ENCODE measurements around the gene PCDHGA1.
A peak's percentile ranks its signal among the peaks of the same experiment; 100 is the strongest.
"Not testable (repeated sequence)": the region's sequence is repeated elsewhere in the genome, so short reads cannot be mapped to it uniquely, and the experiment has no call there.

The PCDHGA1 gene

GRCh38 chr5:141330299-141331080 is at the start of gene PCDHGA1:
TSS of gene PCDHGA1 (plus strand) at chr5:141330514.
- no peak for DNase-seq (ENCODE audit: low read depth)

GRCh38 chr5:141298376-141298775 is 31.9 kb upstream of the PCDHGA1 start:
- DNase-seq (ENCODE audit: low read depth): no peak

- no peak for DNase-seq (ENCODE audit: low read depth)
Measured at GRCh38 chr5:141303756-141304155, 26.6 kb upstream of the PCDHGA1 start, which contains the start of gene SLC25A2. TSS of gene SLC25A2 (minus strand) at chr5:141304049. CDS start at chr5:141303865, 184 bp downstream.

- DNase-seq (ENCODE audit: low read depth): no peak
Measured at GRCh38 chr5:141306630-141307029, 23.7 kb upstream of the PCDHGA1 start.

- no peak for DNase-seq (ENCODE audit: low read depth)
Measured at GRCh38 chr5:141313711-141314110, 16.6 kb upstream of the PCDHGA1 start.

- not testable (repeated sequence) for DNase-seq (ENCODE audit: low read depth)
Measured at GRCh38 chr5:141316963-141317362, 13.4 kb upstream of the PCDHGA1 start.

GRCh38 chr5:141319202-141319601 is 11.1 kb upstream of the PCDHGA1 start:
- DNase-seq (ENCODE audit: low read depth): no peak

- DNase-seq (ENCODE audit: low read depth): no peak
Measured at GRCh38 chr5:141319699-141320098, 10.6 kb upstream of the PCDHGA1 start.

- peak; percentile 85 for DNase-seq (ENCODE audit: low read depth)
Measured at GRCh38 chr5:141320225-141321169, 9.8 kb upstream of the PCDHGA1 start, which contains the start of gene TAF7. TSS of gene TAF7 (minus strand) at chr5:141320784. CDS start at chr5:141320044, 740 bp downstream.

- no peak for DNase-seq (ENCODE audit: low read depth)
Measured at GRCh38 chr5:141322261-141322660, 8.1 kb upstream of the PCDHGA1 start.

GRCh38 chr5:141326088-141326854 is 4.0 kb upstream of the PCDHGA1 start:
- peak; percentile 37 for DNase-seq (ENCODE audit: low read depth)

GRCh38 chr5:141328231-141328630 is 2.1 kb upstream of the PCDHGA1 start:
- DNase-seq (ENCODE audit: low read depth): no peak

GRCh38 chr5:141332571-141332970 is 2.3 kb downstream of the PCDHGA1 start:
- DNase-seq (ENCODE audit: low read depth): not testable (repeated sequence)

GRCh38 chr5:141338538-141339306 is 8.4 kb downstream of the PCDHGA1 start, which contains the start of gene PCDHGA2:
TSS of gene PCDHGA2 (plus strand) at chr5:141338760.
- DNase-seq (ENCODE audit: low read depth): no peak

- DNase-seq (ENCODE audit: low read depth): not testable (repeated sequence)
Measured at GRCh38 chr5:141340781-141341354, 10.6 kb downstream of the PCDHGA1 start.

- DNase-seq (ENCODE audit: low read depth): no peak
Measured at GRCh38 chr5:141342773-141343172, 12.5 kb downstream of the PCDHGA1 start.

- DNase-seq (ENCODE audit: low read depth): no peak
Measured at GRCh38 chr5:141343242-141343952, 13.1 kb downstream of the PCDHGA1 start, which contains the start of gene PCDHGA3. TSS of gene PCDHGA3 (plus strand) at chr5:141343829. CDS start at chr5:141344034, 205 bp downstream.

- DNase-seq (ENCODE audit: low read depth): no peak
Measured at GRCh38 chr5:141343953-141344463, 13.7 kb downstream of the PCDHGA1 start.

- DNase-seq (ENCODE audit: low read depth): no peak
Measured at GRCh38 chr5:141345327-141345726, 15.0 kb downstream of the PCDHGA1 start.

- not testable (repeated sequence) for DNase-seq (ENCODE audit: low read depth)
Measured at GRCh38 chr5:141346017-141346416, 15.7 kb downstream of the PCDHGA1 start.

Measured in stimulated activated CD8-positive, alpha-beta memory T cell treated with anti-CD3 and anti-CD28 coated beads, Interleukin-12 subunit alpha, Interleukin-12 subunit beta, amount 100 ng/mL, for 4 hours (primary cell).